Neuronal stem cell (in vitro differentiated cells): ENCODE results near the gene TAP1.

Source experiments
- DNase-seq: peaks from one replicate; pipeline ENCODE4 v3.0.0-alpha.2; 2013; ENCODE audit warnings: low spot score
- H2AFZ ChIP-seq: one replicate; pipeline ENCODE4 v1.6.1; 2013; ENCODE audit warnings: mild to moderate bottlenecking, low read length, inconsistent platforms
- H2AK5ac ChIP-seq: 2 replicates; pipeline ENCODE4 v1.6.1; 2013; ENCODE audit warnings: low read depth, mild to moderate bottlenecking, inconsistent platforms, low read length, moderate library complexity, mixed read lengths
- H2BK120ac ChIP-seq: 2 replicates; pipeline ENCODE4 v1.6.1; 2013; ENCODE audit warnings: low read depth, mild to moderate bottlenecking, inconsistent platforms, low read length, moderate library complexity, mixed read lengths
- H2BK12ac ChIP-seq: one replicate; pipeline ENCODE4 v1.6.1; 2013; ENCODE audit warnings: low read length, inconsistent platforms
- H2BK15ac ChIP-seq: 2 replicates; pipeline ENCODE4 v1.6.1; 2013; ENCODE audit warnings: mild to moderate bottlenecking, low read length, inconsistent platforms, mixed read lengths
- H2BK5ac ChIP-seq: one replicate; pipeline ENCODE4 v1.6.1; 2013; ENCODE audit warnings: inconsistent platforms, mild to moderate bottlenecking, low read length, moderate library complexity
- H3K14ac ChIP-seq: one replicate; pipeline ENCODE4 v1.6.1; 2013; ENCODE audit warnings: low read length, inconsistent platforms
- H3K18ac ChIP-seq: 2 replicates; pipeline ENCODE4 v1.6.1; 2013; ENCODE audit warnings: low read length, inconsistent platforms
- H3K23ac ChIP-seq: 2 replicates; pipeline ENCODE4 v1.6.1; 2013; ENCODE audit warnings: low read depth, mild to moderate bottlenecking, mixed read lengths, low read length, inconsistent platforms; ENCODE audit not compliant: poor library complexity
- H3K27ac ChIP-seq: replicated peaks from 3 replicates; pipeline ENCODE4 v1.5.1; 2013; ENCODE audit warnings: low read length, inconsistent platforms
- H3K27me3 ChIP-seq, 3 experiments: 2 replicates each; pipeline ENCODE4 v1.6.1; 2013; ENCODE audit warnings: low read length in 3 of 3, mild to moderate bottlenecking in 2 of 3, inconsistent platforms in 1 of 3, low read depth in 1 of 3, mixed read lengths in 1 of 3, moderate library complexity in 1 of 3; ENCODE audit not compliant: control insufficient read depth in 3 of 3, insufficient read depth in 3 of 3
- H3K36me3 ChIP-seq, 2 donors: replicated peaks in 1 of 2; 2 replicates each; pipeline ENCODE4 v1.6.1; 2013; ENCODE audit warnings: low read length in 2 of 2; ENCODE audit not compliant: control insufficient read depth in 2 of 2, insufficient read depth in 2 of 2
- H3K4ac ChIP-seq: 2 replicates; pipeline ENCODE4 v1.6.1; 2013; ENCODE audit warnings: inconsistent platforms, mild to moderate bottlenecking, low read length, moderate library complexity
- H3K4me1 ChIP-seq, 2 donors: 1 replicate in 1 of 2; 2 replicates in 1 of 2; pipeline ENCODE4 v1.6.1; 2013; ENCODE audit warnings: low read length in 2 of 2, low read depth in 1 of 2; ENCODE audit not compliant: control insufficient read depth in 2 of 2, insufficient read depth in 1 of 2
- H3K4me2 ChIP-seq: one replicate; pipeline ENCODE4 v1.6.1; 2013; ENCODE audit warnings: mild to moderate bottlenecking, low read length, inconsistent platforms; ENCODE audit not compliant: insufficient read depth, poor library complexity, severe bottlenecking
- H3K4me3 ChIP-seq, 2 donors: 2 replicates each; pipeline ENCODE4 v1.5.1; 2013; ENCODE audit warnings: low read length in 2 of 2, mild to moderate bottlenecking in 2 of 2, inconsistent platforms in 1 of 2, moderate library complexity in 1 of 2
- H3K79me1 ChIP-seq: one replicate; pipeline ENCODE4 v1.6.1; 2013; ENCODE audit warnings: low read depth, mild to moderate bottlenecking, inconsistent platforms, low read length, moderate library complexity
- H3K9ac ChIP-seq: one replicate; pipeline ENCODE4 v1.6.1; 2013; ENCODE audit warnings: mild to moderate bottlenecking, low read depth, low read length, inconsistent platforms; ENCODE audit not compliant: poor library complexity
- H3K9me3 ChIP-seq, 2 donors: replicated peaks in 1 of 2; 2 replicates each; pipeline versions ENCODE3 to v1.6.1; 2013; ENCODE audit warnings: low read length in 2 of 2, mild to moderate bottlenecking in 2 of 2, inconsistent platforms in 1 of 2, low read depth in 1 of 2, mixed read lengths in 1 of 2, moderate library complexity in 1 of 2; ENCODE audit not compliant: control insufficient read depth in 2 of 2, insufficient read depth in 1 of 2
- H4K8ac ChIP-seq: one replicate; pipeline ENCODE4 v1.6.1; 2013; ENCODE audit warnings: low read depth, mild to moderate bottlenecking, inconsistent platforms, low read length, moderate library complexity
- H4K91ac ChIP-seq: one replicate; pipeline ENCODE4 v1.6.1; 2013; ENCODE audit warnings: low read length, low read depth, mild to moderate bottlenecking, inconsistent platforms; ENCODE audit not compliant: poor library complexity
- WGBS, 2 donors: extraction: QIAGEN DNeasy Blood & Tissue Kit; methylation state at CpG; one replicate each; pipeline ENCODE4 v1.1.7; 2013; ENCODE audit warnings: missing lambda C conversion rate in 2 of 2, mixed read lengths in 1 of 2; ENCODE audit not compliant: insufficient read length in 2 of 2, insufficient replicate concordance in 1 of 2; ENCODE audit errors: extremely low coverage in 2 of 2; 5-methylcytosine and 5-hydroxymethylcytosine counted together

TAP1 gene

DNA sequence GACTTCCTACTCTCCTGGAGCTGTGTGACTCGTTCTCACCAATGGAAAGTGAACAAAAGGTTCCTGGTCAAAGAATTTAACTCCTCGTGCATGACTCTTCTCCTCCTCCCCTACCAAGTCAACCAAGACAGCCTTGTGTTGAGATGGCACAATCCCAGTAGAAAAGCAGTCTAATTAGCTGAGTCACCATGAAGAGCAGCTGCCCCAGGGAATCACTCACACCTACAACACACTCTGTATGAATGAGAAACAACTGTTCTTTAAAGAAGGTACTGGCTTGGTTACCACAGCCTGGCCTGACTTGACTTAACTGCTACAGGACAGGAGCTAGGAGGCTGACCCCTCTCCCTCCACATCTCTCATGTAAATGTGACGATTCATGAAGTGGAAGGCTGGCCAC lies 33.8 kb downstream of the TAP1 start:
- no peak overlapping the region for H4K8ac ChIP-seq
- no peak overlapping the region for H2BK120ac ChIP-seq
- H3K4me3 ChIP-seq = no peak overlapping the region
- H3K14ac ChIP-seq = no peak overlapping the region
- H2BK5ac ChIP-seq = no peak overlapping the region
- H3K9me3 ChIP-seq = no peaks in the 10 kb centered on the region
- H3K79me1 ChIP-seq = no peaks in the 10 kb centered on the region
- H3K23ac ChIP-seq = no peak overlapping the region
- no peak overlapping the region for H4K91ac ChIP-seq
- no peaks in the 10 kb centered on the region for H3K36me3 ChIP-seq
- no peak for DNase-seq
- no peaks in the 10 kb centered on the region for H3K4me1 ChIP-seq
- no peak overlapping the region for H3K27ac ChIP-seq
- no peak overlapping the region for H2BK12ac ChIP-seq
- no peak overlapping the region for H2AFZ ChIP-seq
- WGBS, 2 donors = no CpG with 5 or more reads among the region's 3 CpGs
- peaks cover 0 to 49% (median 0%) of the 10 kb centered on the region in 3 experiments for H3K27me3 ChIP-seq
- no peak overlapping the region for H3K18ac ChIP-seq
- H2BK15ac ChIP-seq = no peak overlapping the region
- no peak overlapping the region for H3K4ac ChIP-seq
- no peak overlapping the region for H2AK5ac ChIP-seq
- H3K4me2 ChIP-seq = no peak overlapping the region
- no peak overlapping the region for H3K9ac ChIP-seq

- Histone ChIP-seq H3K27me3 (peaks cover 0 to 58% (median 0%) of the 10 kb centered on the region in 3 experiments), H3K27ac (no peak overlapping the region), H3K4me1 (no peaks in the 10 kb centered on the region), H2BK5ac (no peak overlapping the region), H3K9me3 (no peaks in the 10 kb centered on the region), H2AFZ (no peak overlapping the region), H2AK5ac (no peak overlapping the region), H3K4me2 (no peak overlapping the region), H2BK15ac (no peak overlapping the region), H3K4ac (no peak overlapping the region), H3K79me1 (no peaks in the 10 kb centered on the region), H3K4me3 (no peak overlapping the region), H3K14ac (no peak overlapping the region), H4K91ac (no peak overlapping the region), H3K36me3 (no peaks in the 10 kb centered on the region), H3K23ac (no peak overlapping the region), H2BK120ac (no peak overlapping the region), H3K9ac (no peak overlapping the region), H3K18ac (no peak overlapping the region), H4K8ac (no peak overlapping the region), H2BK12ac (no peak overlapping the region)
- DNase-seq = no peak
- no CpG with 5 or more reads among the region's 2 CpGs for WGBS, 2 donors
These were observed 34.6 kb downstream of the TAP1 start for GRCh38 chr6:32818867-32819266.

DNA sequence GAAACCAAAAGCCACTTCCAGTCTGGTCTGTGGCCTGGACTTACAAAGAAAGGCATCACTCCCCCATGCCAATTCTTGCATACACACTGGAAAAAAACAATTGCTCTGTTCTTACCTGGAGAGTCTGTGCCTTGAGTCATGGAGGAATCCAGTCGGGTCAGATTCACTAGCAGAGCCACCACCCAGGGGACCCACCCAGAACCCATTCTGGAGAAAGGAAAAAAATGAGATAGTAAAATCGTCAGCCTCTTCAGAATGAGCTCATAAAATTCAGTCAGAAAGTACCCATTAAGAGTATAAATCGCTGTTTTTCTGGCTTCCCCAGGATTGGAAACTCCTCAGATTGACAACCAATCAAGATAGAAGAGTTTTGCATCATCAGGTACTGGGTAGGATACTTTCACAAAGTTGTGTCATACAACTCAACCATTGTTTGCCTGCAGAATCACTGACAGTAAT lies 36.7 kb downstream of the TAP1 start, which contains the start of gene HLA-DOB:
TSS of gene HLA-DOB (minus strand) at position 257 of the 459 bp plus-strand sequence. CDS start at position 206, 51 bp downstream.
- Histone ChIP-seq H3K14ac (no peak within 1 kb of the TSS), H3K9ac (peak within 1 kb of the TSS; percentile 53), H3K4me3 (no peak within 1 kb of the TSS), H4K8ac (no peak within 1 kb of the TSS), H3K4me1 (no peaks in the 10 kb centered on the region), H3K9me3 (no peaks in the 10 kb centered on the region), H3K18ac (no peak within 1 kb of the TSS), H2BK120ac (no peak within 1 kb of the TSS), H3K4ac (no peak within 1 kb of the TSS), H2AK5ac (no peak within 1 kb of the TSS), H4K91ac (no peak within 1 kb of the TSS), H3K27me3 (peaks cover 0 to 73% (median 0%) of the 10 kb centered on the region in 3 experiments), H3K4me2 (no peak within 1 kb of the TSS), H3K36me3 (no peaks in the 10 kb centered on the region), H2BK5ac (no peak within 1 kb of the TSS), H3K27ac (no peak within 1 kb of the TSS), H3K79me1 (no peaks in the 10 kb centered on the region), H2BK12ac (no peak within 1 kb of the TSS), H3K23ac (no peak within 1 kb of the TSS), H2AFZ (no peak within 1 kb of the TSS), H2BK15ac (no peak within 1 kb of the TSS)
- no peak for DNase-seq
- WGBS, 2 donors = no CpG with 5 or more reads among the region's 3 CpGs

- Histone ChIP-seq H3K4ac (no peak overlapping the region), H3K9me3 (no peaks in the 10 kb centered on the region), H3K18ac (no peak overlapping the region), H2BK120ac (no peak overlapping the region), H2BK12ac (no peak overlapping the region), H3K27ac (no peak overlapping the region), H3K4me1 (no peaks in the 10 kb centered on the region), H3K27me3 (peaks cover 0 to 67% (median 0%) of the 10 kb centered on the region in 3 experiments), H2BK15ac (no peak overlapping the region), H2BK5ac (no peak overlapping the region), H3K9ac (no peak overlapping the region), H2AFZ (no peak overlapping the region), H2AK5ac (no peak overlapping the region), H3K14ac (no peak overlapping the region), H4K8ac (no peak overlapping the region), H3K4me2 (no peak overlapping the region), H3K4me3 (no peak overlapping the region), H3K23ac (no peak overlapping the region), H3K36me3 (no peaks in the 10 kb centered on the region), H3K79me1 (no peaks in the 10 kb centered on the region), H4K91ac (no peak overlapping the region)
- WGBS, 2 donors = no CpG with 5 or more reads among the region's 2 CpGs
- no peak for DNase-seq
These were observed 37.5 kb downstream of the TAP1 start for GRCh38 chr6:32815996-32816395.
